ENCODE results near the gene FBXO22.

- no peak for TF ChIP-seq CTCF (IDR thresholded peaks at IDR 0.05)
- TF ChIP-seq POLR2A (IDR thresholded peaks at IDR 0.05) = no peak
Measured at GRCh38 chr15:75948761-75949296, 45.2 kb downstream of the FBXO22 start.
